ENCODE results near the gene LCE1F. TPM values are rescaled to one million over a fixed set of nuclear protein-coding genes. Genes with fewer than 3 reads are reported as not detected.

The LCE1F gene
- total and polyA plus RNA-seq, 7 donors = not detected

DNA sequence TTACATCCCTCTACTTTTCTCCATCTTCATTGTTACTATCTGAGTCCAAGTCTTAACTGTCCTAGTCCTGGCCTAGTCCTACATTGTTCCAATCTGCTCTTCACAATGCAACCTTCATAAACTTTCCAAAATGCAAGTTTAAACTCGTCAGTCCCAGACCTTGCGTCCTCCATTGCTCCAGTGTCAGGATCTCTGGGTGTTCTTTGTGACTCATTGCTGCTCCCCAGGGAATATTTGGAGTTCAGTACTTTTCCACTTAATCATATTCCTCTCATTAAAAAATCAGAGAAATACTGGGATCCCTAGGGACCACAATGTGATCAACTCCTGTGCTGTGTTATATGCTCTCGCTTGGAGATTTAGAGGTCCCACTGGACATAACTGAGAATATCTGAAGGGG lies 35.1 kb upstream of the LCE1F start:
- Histone ChIP-seq H3K36me3 (ENCODE audit: insufficient read depth in 1 of 2, low read depth in 1 of 2) (no peaks in the 10 kb centered on the region), H3K4me1 (no peaks in the 10 kb centered on the region), H3K27ac (no peak overlapping the region), H3K27me3 (ENCODE audit: insufficient read depth in 3 of 3, low read length in 2 of 3) (no peaks in the 10 kb centered on the region), H3K4me3 (no peak overlapping the region), H3K9me3 (no peaks in the 10 kb centered on the region)
- intact Hi-C loops (cut with DNase I) = no loop called here
- TF ChIP-seq, protein P1, sequence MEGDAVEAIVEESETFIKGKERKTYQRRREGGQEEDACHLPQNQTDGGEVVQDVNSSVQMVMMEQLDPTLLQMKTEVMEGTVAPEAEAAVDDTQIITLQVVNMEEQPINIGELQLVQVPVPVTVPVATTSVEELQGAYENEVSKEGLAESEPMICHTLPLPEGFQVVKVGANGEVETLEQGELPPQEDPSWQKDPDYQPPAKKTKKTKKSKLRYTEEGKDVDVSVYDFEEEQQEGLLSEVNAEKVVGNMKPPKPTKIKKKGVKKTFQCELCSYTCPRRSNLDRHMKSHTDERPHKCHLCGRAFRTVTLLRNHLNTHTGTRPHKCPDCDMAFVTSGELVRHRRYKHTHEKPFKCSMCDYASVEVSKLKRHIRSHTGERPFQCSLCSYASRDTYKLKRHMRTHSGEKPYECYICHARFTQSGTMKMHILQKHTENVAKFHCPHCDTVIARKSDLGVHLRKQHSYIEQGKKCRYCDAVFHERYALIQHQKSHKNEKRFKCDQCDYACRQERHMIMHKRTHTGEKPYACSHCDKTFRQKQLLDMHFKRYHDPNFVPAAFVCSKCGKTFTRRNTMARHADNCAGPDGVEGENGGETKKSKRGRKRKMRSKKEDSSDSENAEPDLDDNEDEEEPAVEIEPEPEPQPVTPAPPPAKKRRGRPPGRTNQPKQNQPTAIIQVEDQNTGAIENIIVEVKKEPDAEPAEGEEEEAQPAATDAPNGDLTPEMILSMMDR (IDR thresholded peaks at IDR 0.05) = no peak
- WGBS, 3 donors = 69 to 72% (median 72%) methylated on average over 3 of the region's 3 CpGs
- DNase-seq (no peak), ATAC-seq (no peak)

DNA sequence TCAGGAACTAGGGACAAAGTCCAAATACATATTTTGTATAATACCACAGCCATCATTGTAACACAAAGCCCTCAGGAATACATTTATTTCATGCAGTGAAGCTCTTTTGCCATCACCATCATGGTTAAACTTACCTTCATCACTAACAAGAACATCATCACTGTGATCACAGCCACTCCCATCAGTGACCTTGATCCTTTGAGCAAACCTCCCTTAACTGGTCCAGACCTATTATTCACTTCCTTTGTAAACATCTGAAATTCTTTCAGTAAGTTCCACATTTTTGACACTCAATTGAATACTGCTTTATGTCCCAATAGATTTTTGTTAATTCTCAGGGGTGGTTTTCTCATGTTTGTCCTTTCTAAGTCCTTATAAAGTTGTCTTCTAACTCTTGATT lies 33.3 kb upstream of the LCE1F start:
- Histone ChIP-seq H3K4me3 (no peak overlapping the region), H3K36me3 (ENCODE audit: insufficient read depth in 1 of 2, low read depth in 1 of 2) (no peaks in the 10 kb centered on the region), H3K27me3 (ENCODE audit: insufficient read depth in 3 of 3, low read length in 2 of 3) (no peaks in the 10 kb centered on the region), H3K27ac (no peak overlapping the region), H3K4me1 (no peaks in the 10 kb centered on the region), H3K9me3 (no peaks in the 10 kb centered on the region)
- DNase-seq (no peak), ATAC-seq (no peak)
- intact Hi-C loops (cut with DNase I) = no loop called here
- TF ChIP-seq, protein P1 (IDR thresholded peaks at IDR 0.05) = no peak

DNA sequence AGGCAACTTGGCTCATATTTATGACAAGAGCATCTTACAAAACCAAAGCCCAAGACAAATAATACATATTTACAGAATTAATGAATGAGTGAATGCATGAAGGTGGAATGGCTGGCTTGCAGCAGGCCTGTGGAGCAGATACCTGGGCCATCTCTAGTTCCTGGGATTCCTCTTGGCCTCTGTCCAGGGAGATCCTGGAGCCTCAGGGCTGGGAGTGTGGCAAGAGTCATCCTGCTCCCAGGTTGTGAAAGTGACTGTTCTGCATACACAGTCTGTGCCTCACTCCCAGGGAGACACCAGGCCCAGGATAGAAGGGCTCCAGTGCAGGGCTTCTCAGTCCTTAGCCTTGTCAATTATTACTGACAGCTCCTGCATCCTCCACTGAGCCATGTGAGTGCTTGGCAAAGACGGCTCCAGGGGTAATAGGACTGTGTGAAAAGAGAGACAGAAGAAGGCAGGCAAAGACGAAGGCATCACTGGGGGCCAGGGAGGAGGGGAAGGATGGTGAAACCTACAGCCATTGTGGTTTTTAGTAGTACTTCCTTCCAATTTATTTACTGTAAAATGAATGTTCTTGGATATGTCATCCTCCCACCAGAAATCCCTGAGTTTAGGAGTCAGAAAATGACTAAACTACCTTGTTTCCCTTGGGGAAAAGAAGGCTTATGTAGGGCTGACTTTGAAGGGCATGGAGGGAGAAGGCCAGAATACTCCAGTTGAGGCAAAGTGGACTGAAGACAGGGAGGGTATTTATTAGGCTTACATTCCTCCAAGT lies 31.4 kb upstream of the LCE1F start:
- DNase-seq (no peak), ATAC-seq (no peak)
- no peak overlapping the region for H3K27ac ChIP-seq
- no peaks in the 10 kb centered on the region for H3K4me1 ChIP-seq
- TF ChIP-seq, protein P1 (IDR thresholded peaks at IDR 0.05) = no peak
- no peaks in the 10 kb centered on the region for H3K36me3 ChIP-seq (ENCODE audit: insufficient read depth in 1 of 2, low read depth in 1 of 2)
- H3K9me3 ChIP-seq = no peaks in the 10 kb centered on the region
- H3K27me3 ChIP-seq (ENCODE audit: insufficient read depth in 3 of 3, low read length in 2 of 3) = no peaks in the 10 kb centered on the region
- no peak overlapping the region for H3K4me3 ChIP-seq
- intact Hi-C loops (cut with DNase I) = no loop called here
- WGBS, 3 donors = 61 to 75% (median 61%) methylated on average over 2 of the region's 2 CpGs

DNA sequence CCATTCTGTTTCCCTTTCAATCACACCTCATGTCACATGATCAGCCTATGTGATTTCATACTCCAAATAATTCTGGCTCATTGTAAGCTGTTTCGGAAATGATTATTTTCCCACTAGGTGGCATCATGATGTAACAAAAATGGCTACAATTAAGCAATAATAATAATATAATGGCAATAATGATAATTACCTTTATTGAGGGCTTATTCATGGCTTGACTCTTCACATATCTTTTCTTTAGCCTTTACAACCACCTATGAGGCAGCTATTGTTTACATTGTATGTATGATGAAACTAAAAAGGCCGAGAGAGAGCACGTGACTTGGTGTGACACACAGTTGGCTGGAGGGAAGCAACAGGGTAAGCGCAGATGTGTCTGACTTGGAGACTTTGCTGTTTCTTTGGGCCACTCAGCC lies 29.6 kb upstream of the LCE1F start:
- ATAC-seq = no peak
- H3K27ac ChIP-seq = no peak overlapping the region
- H3K27me3 ChIP-seq (ENCODE audit: insufficient read depth in 3 of 3, low read length in 2 of 3) = no peaks in the 10 kb centered on the region
- WGBS, 3 donors = 70 to 74% (median 71%) methylated on average over 4 of the region's 4 CpGs
- no peaks in the 10 kb centered on the region for H3K36me3 ChIP-seq (ENCODE audit: insufficient read depth in 1 of 2, low read depth in 1 of 2)
- H3K9me3 ChIP-seq = no peaks in the 10 kb centered on the region
- intact Hi-C loops (cut with DNase I) = no loop called here
- TF ChIP-seq, protein P1 (IDR thresholded peaks at IDR 0.05) = no peak
- H3K4me1 ChIP-seq = no peaks in the 10 kb centered on the region
- no peak overlapping the region for H3K4me3 ChIP-seq
- no peak for DNase-seq

Data from psoas muscle (tissue), 8 donors.